Measurements from ENCODE around the gene PLCB3. TPM values are rescaled to one million over a fixed set of nuclear protein-coding genes. Genes with fewer than 3 reads are reported as not detected.

The PLCB3 gene
- total and polyA plus RNA-seq, 10 of the 15 experiments (the other 5 are each of a cell fraction or from before 2014, with no cell fraction given), result 0.03 to 10.3 (median 3.3) TPM

- TF ChIP-seq E2F4 (IDR thresholded peaks at IDR 0.05; ENCODE audit: low read depth, low read length) (no peak), SP1 (IDR thresholded peaks at IDR 0.05; ENCODE audit: low read depth, low read length) (no peak)
These were observed 5.0 kb downstream of the PLCB3 start (continued) for GRCh38 chr11:64256300-64256699.

DNA sequence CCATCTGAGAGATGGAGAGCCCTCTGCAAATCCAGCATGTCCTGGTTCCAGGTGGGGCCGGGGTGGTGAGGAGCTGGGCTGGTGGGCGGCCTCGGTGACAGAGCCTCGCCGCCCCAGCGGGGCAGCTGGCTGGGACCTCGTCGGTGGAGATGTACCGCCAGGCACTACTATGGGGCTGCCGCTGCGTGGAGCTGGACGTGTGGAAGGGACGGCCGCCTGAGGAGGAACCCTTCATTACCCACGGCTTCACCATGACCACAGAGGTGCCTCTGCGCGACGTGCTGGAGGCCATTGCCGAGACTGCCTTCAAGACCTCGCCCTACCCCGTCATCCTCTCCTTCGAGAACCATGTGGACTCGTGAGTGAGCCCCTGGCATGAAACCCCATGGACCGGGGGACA is 7.0 kb downstream of the PLCB3 start:
- H3K4me2 ChIP-seq (ENCODE audit: control insufficient read depth, insufficient read depth), result no peak overlapping the region
- CTCF ChIA-PET, result no interaction called here
- peaks cover 0 to 5% of the 10 kb centered on the region in 2 experiments; a peak in 2 of 4 replicates for H3K36me3 ChIP-seq (ENCODE audit: control insufficient read depth in 2 of 2, insufficient read depth in 2 of 2, low read length in 1 of 2)
- ATAC-seq, result no peak
- POLR2A ChIA-PET, result interaction anchor here (0.7 to 1.9 kb wide), 3 partner anchors 9 to 27 kb away, joined by 4 to 7 read pairs (median 4); no protein-coding TSS in a partner anchor
- BruUV-seq (replicated peaks), result no TSS peak
- H3K9ac ChIP-seq (ENCODE audit: control insufficient read depth, insufficient read depth, low read length), result no peak overlapping the region
- H3K4me3 ChIP-seq, result no peak overlapping the region
- RAD21 ChIA-PET (ENCODE audit: unreplicated experiment), result no interaction called here
- in situ Hi-C loops (cut with MboI) (no loop called here), intact Hi-C loops (cut with micrococcal nuclease; ENCODE audit: unreplicated experiment) (no loop called here)
- H3K4me1 ChIP-seq (ENCODE audit: control insufficient read depth, insufficient read depth, low read length), result peaks cover 11% of the 10 kb centered on the region
- no peaks in the 10 kb centered on the region for H4K20me1 ChIP-seq (ENCODE audit: control insufficient read depth, insufficient read depth)
- no peak overlapping the region for H2AFZ ChIP-seq (ENCODE audit: control insufficient read depth, low read depth, low read length)
- FAIRE-seq, result no peak
- no peaks in the 10 kb centered on the region for H3K9me3 ChIP-seq (replicated peaks; ENCODE audit: control insufficient read depth, insufficient read depth, low read length)
- H3K27me3 ChIP-seq (replicated peaks in 1 of 2; ENCODE audit: control insufficient read depth in 2 of 2, insufficient read depth in 2 of 2, low read length in 1 of 2), result no peaks in the 10 kb centered on the region
- no peak for DNase-seq (ENCODE audit: low read depth, low spot score)
- no peaks in the 10 kb centered on the region for H3K79me2 ChIP-seq (ENCODE audit: control insufficient read depth, insufficient read depth, low read length)
- no peak overlapping the region for H3K27ac ChIP-seq (ENCODE audit: control insufficient read depth, insufficient read depth)
- WGBS (ENCODE audit: insufficient coverage, insufficient replicate concordance, low lambda C conversion rate, missing lambda C conversion rate), result 87% methylated on average over 24 of the region's 24 CpGs
- SMC1A ChIA-PET (ENCODE audit: uncharacterized antibody, unreplicated experiment), result interaction anchor here (1.2 kb wide), 1 partner anchor 54 kb away, joined by 3 read pairs; no protein-coding TSS in a partner anchor
- TF ChIP-seq RAD21 (IDR thresholded peaks at IDR 0.05; ENCODE audit: insufficient read depth, low read depth, low read length), result no peak
- TF ChIP-seq SIX5 (IDR thresholded peaks at IDR 0.05; ENCODE audit: low read depth, low read length, severe bottlenecking), result no peak
- no peak for TF ChIP-seq EED (IDR thresholded peaks at IDR 0.05; ENCODE audit: low read depth)
- TF ChIP-seq HDAC2 (IDR thresholded peaks at IDR 0.05), result no peak
- TF ChIP-seq HSF1 (IDR thresholded peaks at IDR 0.05; ENCODE audit: low read depth, low read length), result no peak
- TF ChIP-seq GATAD2B (conservative IDR thresholded peaks at IDR 0.05; ENCODE audit: low read depth), result no peak
- TF ChIP-seq, protein P1, sequence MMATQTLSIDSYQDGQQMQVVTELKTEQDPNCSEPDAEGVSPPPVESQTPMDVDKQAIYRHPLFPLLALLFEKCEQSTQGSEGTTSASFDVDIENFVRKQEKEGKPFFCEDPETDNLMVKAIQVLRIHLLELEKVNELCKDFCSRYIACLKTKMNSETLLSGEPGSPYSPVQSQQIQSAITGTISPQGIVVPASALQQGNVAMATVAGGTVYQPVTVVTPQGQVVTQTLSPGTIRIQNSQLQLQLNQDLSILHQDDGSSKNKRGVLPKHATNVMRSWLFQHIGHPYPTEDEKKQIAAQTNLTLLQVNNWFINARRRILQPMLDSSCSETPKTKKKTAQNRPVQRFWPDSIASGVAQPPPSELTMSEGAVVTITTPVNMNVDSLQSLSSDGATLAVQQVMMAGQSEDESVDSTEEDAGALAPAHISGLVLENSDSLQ (IDR thresholded peaks at IDR 0.05), result no peak
- no peak for TF ChIP-seq NFYB (IDR thresholded peaks at IDR 0.05; ENCODE audit: insufficient read depth, low read depth, low read length)
- no peak for TF ChIP-seq FOS (IDR thresholded peaks at IDR 0.05; ENCODE audit: borderline replicate concordance, extremely low read depth, insufficient read length)
- no peak for TF ChIP-seq IKZF1 (conservative IDR thresholded peaks at IDR 0.05)
- TF ChIP-seq POLR2AphosphoS5 (IDR thresholded peaks at IDR 0.05; ENCODE audit: low read length), result no peak
- TF ChIP-seq RAD51 (IDR thresholded peaks at IDR 0.05), result no peak
- no peak for TF ChIP-seq JUNB (IDR thresholded peaks at IDR 0.05)
- no peak for TF ChIP-seq IKZF2 (IDR thresholded peaks at IDR 0.05)
- TF ChIP-seq STAT3 (IDR thresholded peaks at IDR 0.05; ENCODE audit: low read depth, low read length), result no peak
- no peak for TF ChIP-seq NR2F1 (conservative IDR thresholded peaks at IDR 0.05)
- TF ChIP-seq, protein P2, sequence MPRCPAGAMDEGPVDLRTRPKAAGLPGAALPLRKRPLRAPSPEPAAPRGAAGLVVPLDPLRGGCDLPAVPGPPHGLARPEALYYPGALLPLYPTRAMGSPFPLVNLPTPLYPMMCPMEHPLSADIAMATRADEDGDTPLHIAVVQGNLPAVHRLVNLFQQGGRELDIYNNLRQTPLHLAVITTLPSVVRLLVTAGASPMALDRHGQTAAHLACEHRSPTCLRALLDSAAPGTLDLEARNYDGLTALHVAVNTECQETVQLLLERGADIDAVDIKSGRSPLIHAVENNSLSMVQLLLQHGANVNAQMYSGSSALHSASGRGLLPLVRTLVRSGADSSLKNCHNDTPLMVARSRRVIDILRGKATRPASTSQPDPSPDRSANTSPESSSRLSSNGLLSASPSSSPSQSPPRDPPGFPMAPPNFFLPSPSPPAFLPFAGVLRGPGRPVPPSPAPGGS (IDR thresholded peaks at IDR 0.05; ENCODE audit: borderline replicate concordance, insufficient read depth, low read depth, low read length, poor library complexity, severe bottlenecking), result no peak
- TF ChIP-seq STAT1 (conservative IDR thresholded peaks at IDR 0.05), result no peak
- no peak for TF ChIP-seq FOXK2 (IDR thresholded peaks at IDR 0.05)
- TF ChIP-seq CHD4 (IDR thresholded peaks at IDR 0.05), result no peak
